Trophoblast cell (in vitro differentiated cells and primary cell): Measurements from ENCODE around the gene TNFRSF4.
"Not testable (repeated sequence)": the region's sequence is repeated elsewhere in the genome, so short reads cannot be mapped to it uniquely, and the experiment has no call there.

Experiments used
- DNase-seq, 2 donors: peaks; one replicate each; pipeline ENCODE4 v3.0.0-alpha.2; 2016
- H2AFZ ChIP-seq: 2 replicates; pipeline ENCODE4 v1.6.1; 2013; ENCODE audit warnings: low read length, moderate library complexity, mild to moderate bottlenecking; ENCODE audit not compliant: insufficient read depth, poor library complexity
- H2AK5ac ChIP-seq: 2 replicates; pipeline ENCODE4 v1.6.1; 2013; ENCODE audit warnings: mild to moderate bottlenecking, low read length
- H2BK120ac ChIP-seq: 2 replicates; pipeline ENCODE4 v1.6.1; 2013; ENCODE audit warnings: low read length, mild to moderate bottlenecking, moderate library complexity; ENCODE audit not compliant: insufficient read depth, poor library complexity
- H2BK12ac ChIP-seq: 2 replicates; pipeline ENCODE4 v1.6.1; 2013; ENCODE audit warnings: mild to moderate bottlenecking, low read length, moderate library complexity
- H2BK5ac ChIP-seq: 2 replicates; pipeline ENCODE4 v1.6.1; 2013; ENCODE audit warnings: low read length, low read depth, moderate library complexity, mild to moderate bottlenecking; ENCODE audit not compliant: poor library complexity
- H3K14ac ChIP-seq: 2 replicates; pipeline ENCODE4 v1.6.1; 2013; ENCODE audit warnings: mild to moderate bottlenecking, low read length
- H3K18ac ChIP-seq: 2 replicates; pipeline ENCODE4 v1.6.1; 2013; ENCODE audit warnings: mild to moderate bottlenecking, low read length
- H3K23ac ChIP-seq: 2 replicates; pipeline ENCODE4 v1.6.1; 2013; ENCODE audit warnings: low read length
- H3K27ac ChIP-seq: 2 replicates; pipeline ENCODE4 v1.5.1; 2013; ENCODE audit warnings: low read depth, mild to moderate bottlenecking, inconsistent platforms, low read length, moderate library complexity
- H3K27me3 ChIP-seq: 2 replicates; pipeline ENCODE4 v1.6.1; 2013; ENCODE audit warnings: inconsistent platforms, mild to moderate bottlenecking, low read length, moderate library complexity; ENCODE audit not compliant: insufficient read depth
- H3K36me3 ChIP-seq, 2 experiments: 1 replicate in 1 of 2; 2 replicates in 1 of 2; pipeline ENCODE4 v1.6.1; 2013; ENCODE audit warnings: low read length in 2 of 2, mild to moderate bottlenecking in 2 of 2, moderate library complexity in 1 of 2; ENCODE audit not compliant: insufficient read depth in 2 of 2, control insufficient read depth in 1 of 2
- H3K4ac ChIP-seq: 2 replicates; pipeline ENCODE4 v1.6.1; 2013; ENCODE audit warnings: low read depth, mild to moderate bottlenecking, low read length, moderate library complexity
- H3K4me1 ChIP-seq, 2 experiments: 1 replicate in 1 of 2; 2 replicates in 1 of 2; pipeline ENCODE4 v1.6.1; 2013; ENCODE audit warnings: low read length in 2 of 2, mild to moderate bottlenecking in 2 of 2, moderate library complexity in 1 of 2; ENCODE audit not compliant: insufficient read depth in 2 of 2, control insufficient read depth in 1 of 2
- H3K4me2 ChIP-seq: 2 replicates; pipeline ENCODE4 v1.6.1; 2013; ENCODE audit warnings: inconsistent platforms, mild to moderate bottlenecking, low read length, moderate library complexity
- H3K4me3 ChIP-seq: 2 replicates; pipeline ENCODE4 v1.5.1; 2013; ENCODE audit warnings: mild to moderate bottlenecking, low read depth, low read length, inconsistent platforms
- H3K79me1 ChIP-seq: one replicate; pipeline ENCODE4 v1.6.1; 2013; ENCODE audit warnings: low read length
- H3K79me2 ChIP-seq: 2 replicates; pipeline ENCODE4 v1.6.1; 2013; ENCODE audit warnings: low read length, mild to moderate bottlenecking; ENCODE audit not compliant: control insufficient read depth, insufficient read depth, poor library complexity
- H3K9ac ChIP-seq: 2 replicates; pipeline ENCODE4 v1.6.1; 2013; ENCODE audit warnings: mild to moderate bottlenecking, low read length
- H3K9me3 ChIP-seq: 2 replicates; pipeline ENCODE4 v1.6.1; 2013; ENCODE audit warnings: low read depth, mild to moderate bottlenecking, control low read depth, inconsistent platforms, low read length; ENCODE audit not compliant: insufficient read depth
- H4K12ac ChIP-seq: 2 replicates; pipeline ENCODE4 v1.6.1; 2013; ENCODE audit warnings: low read depth, mild to moderate bottlenecking, low read length, moderate library complexity
- H4K8ac ChIP-seq: 2 replicates; pipeline ENCODE4 v1.6.1; 2013; ENCODE audit warnings: low read depth, mild to moderate bottlenecking, low read length, moderate library complexity
- H4K91ac ChIP-seq: one replicate; pipeline ENCODE4 v1.6.1; 2013; ENCODE audit warnings: low read depth, mild to moderate bottlenecking, low read length, moderate library complexity
- WGBS: extraction: QIAGEN DNeasy Blood & Tissue Kit; methylation state at CpG from one replicate; pipeline ENCODE4 v1.1.7; 2013; ENCODE audit warnings: missing lambda C conversion rate; ENCODE audit not compliant: insufficient read length, insufficient coverage; ENCODE audit errors: extremely low coverage; 5-methylcytosine and 5-hydroxymethylcytosine counted together

The TNFRSF4 gene

DNA sequence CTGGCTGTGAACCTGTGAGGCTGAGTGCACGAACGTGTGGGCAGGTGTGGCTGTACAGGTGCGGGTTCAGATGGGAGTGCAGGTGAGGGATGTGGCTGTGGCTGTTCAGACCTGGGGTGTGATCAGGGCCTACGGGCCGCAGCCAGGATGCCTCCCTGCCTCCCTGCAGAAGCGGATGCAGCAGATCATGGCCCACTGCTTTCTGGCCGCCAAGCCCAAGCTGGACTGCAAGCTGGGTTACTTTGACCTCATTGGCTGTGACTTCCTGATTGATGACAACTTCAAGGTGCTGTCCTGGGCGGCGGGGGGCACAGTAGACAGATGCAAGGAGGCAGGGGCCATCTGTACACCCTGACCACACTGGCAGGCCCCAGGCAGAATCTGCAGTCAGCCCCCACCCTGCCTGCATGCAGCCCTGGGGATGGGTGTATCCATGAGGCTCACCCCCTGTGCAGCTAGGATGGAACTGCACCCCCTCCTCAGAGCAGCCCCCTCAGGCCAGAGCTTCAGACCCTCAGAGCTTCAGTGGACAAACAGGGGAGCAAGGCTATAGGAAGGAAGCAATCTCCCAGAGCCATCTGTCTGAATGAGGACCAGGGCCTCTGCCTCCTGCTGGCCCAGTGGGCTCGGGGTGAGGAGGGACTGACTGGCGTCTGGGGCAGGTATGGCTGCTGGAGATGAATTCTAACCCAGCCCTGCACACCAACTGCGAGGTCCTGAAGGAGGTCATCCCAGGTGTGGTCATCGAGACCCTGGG, 17.3 kb downstream of the TNFRSF4 start:
- no peak overlapping the region for H3K4me3 ChIP-seq
- peaks cover 0 to 3% of the 10 kb centered on the region in 2 experiments for H3K4me1 ChIP-seq
- H3K9ac ChIP-seq = no peak overlapping the region
- no peaks in the 10 kb centered on the region for H3K36me3 ChIP-seq
- no peak overlapping the region for H3K4me2 ChIP-seq
- no peak overlapping the region for H3K14ac ChIP-seq
- H4K12ac ChIP-seq = no peak overlapping the region
- H3K18ac ChIP-seq = no peak overlapping the region
- H3K27ac ChIP-seq = no peak overlapping the region
- H2BK5ac ChIP-seq = no peak overlapping the region
- H2AFZ ChIP-seq = no peak overlapping the region
- WGBS = no CpG with 5 or more reads among the region's 13 CpGs
- no peak overlapping the region for H2AK5ac ChIP-seq
- peaks cover 1% of the 10 kb centered on the region for H3K79me1 ChIP-seq
- H4K8ac ChIP-seq = no peak overlapping the region
- H3K4ac ChIP-seq = no peak overlapping the region
- H3K9me3 ChIP-seq = peaks cover 14% of the 10 kb centered on the region
- H3K23ac ChIP-seq = no peak overlapping the region
- no peaks in the 10 kb centered on the region for H3K79me2 ChIP-seq
- no peak overlapping the region for H2BK12ac ChIP-seq
- H4K91ac ChIP-seq = no peak overlapping the region
- H3K27me3 ChIP-seq = peaks cover 14% of the 10 kb centered on the region
- no peak overlapping the region for H2BK120ac ChIP-seq
- no peak for DNase-seq

DNA sequence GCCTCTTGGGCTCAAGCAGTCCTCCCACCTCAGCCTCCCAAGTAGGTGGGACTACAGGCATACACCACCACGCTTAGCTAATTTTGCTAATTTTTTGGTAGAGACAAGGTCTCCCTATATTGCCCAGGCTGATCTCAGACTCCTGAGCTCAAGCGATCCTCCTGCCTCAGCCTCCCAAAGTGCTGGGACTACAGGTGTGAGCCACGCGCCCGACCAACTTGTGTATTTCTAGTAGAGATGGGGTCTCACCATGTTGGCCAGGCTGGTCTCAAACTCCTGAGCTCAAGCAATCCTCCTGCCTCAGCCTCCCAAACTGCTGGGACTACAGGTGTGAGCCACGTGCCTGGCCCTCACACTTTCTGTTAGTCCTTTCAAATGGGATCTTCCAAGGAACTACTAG, 18.2 kb downstream of the TNFRSF4 start:
- not testable (repeated sequence) for H3K79me1 ChIP-seq, H3K36me3 ChIP-seq, H3K23ac ChIP-seq, H3K9ac ChIP-seq, H4K12ac ChIP-seq, H2AK5ac ChIP-seq, H3K4ac ChIP-seq, H3K4me3 ChIP-seq, H4K91ac ChIP-seq, H2BK12ac ChIP-seq, H3K79me2 ChIP-seq, H2BK5ac ChIP-seq, H3K4me1 ChIP-seq, H3K27ac ChIP-seq, H3K14ac ChIP-seq, DNase-seq, H3K27me3 ChIP-seq, H2BK120ac ChIP-seq, H3K18ac ChIP-seq, H3K4me2 ChIP-seq, H2AFZ ChIP-seq, H4K8ac ChIP-seq
- no CpG with 5 or more reads among the region's 6 CpGs for WGBS
- peaks cover 16% of the 10 kb centered on the region for H3K9me3 ChIP-seq

DNA sequence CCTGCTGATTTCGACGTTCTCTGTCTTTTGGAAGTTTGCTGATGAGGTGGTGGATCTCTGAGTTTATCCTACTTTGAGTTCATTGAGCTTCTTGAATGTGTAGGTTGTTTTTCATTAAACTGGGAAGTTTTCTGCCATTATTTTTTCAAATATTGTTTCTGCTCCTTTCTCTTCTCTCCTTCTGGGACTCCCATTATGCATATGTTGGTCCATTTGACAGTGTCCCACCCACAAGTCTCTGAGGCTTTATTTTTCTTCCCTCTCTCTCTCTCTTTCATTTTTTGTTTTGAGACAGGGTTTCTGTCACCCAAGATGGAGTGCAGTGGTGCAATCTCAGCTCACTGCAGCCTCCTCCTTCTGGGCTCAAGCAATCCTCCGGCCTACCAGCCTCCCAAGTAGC, 19.2 kb downstream of the TNFRSF4 start:
- WGBS = no CpG with 5 or more reads among the region's 3 CpGs
- H3K79me2 ChIP-seq = no peaks in the 10 kb centered on the region

DNA sequence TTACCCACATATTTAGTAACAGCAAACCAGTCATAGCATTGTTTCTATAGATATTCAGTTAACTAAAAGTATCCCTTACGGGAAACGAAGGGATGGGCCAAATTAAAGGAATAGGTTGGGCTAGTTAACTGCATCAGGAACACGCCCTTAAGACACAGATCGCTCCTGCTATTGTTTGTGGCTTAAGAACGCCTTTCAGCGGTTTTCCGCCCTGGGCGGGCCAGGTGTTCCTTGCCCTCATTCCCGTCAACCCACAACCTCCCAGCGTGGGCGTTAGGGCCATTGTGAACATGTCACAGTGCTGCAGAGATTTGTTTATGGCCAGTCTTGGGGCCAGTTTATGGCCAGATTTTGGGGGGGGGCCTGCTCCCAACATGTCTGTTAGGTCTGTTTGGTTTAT, 22.2 kb downstream of the TNFRSF4 start:
- H2AK5ac ChIP-seq = no peak overlapping the region
- H3K4ac ChIP-seq = no peak overlapping the region
- no peak overlapping the region for H2BK120ac ChIP-seq
- H3K27ac ChIP-seq = no peak overlapping the region
- H2BK12ac ChIP-seq = no peak overlapping the region
- no peak overlapping the region for H2AFZ ChIP-seq
- H3K79me1 ChIP-seq = no peaks in the 10 kb centered on the region
- H3K23ac ChIP-seq = no peak overlapping the region
- WGBS = no CpG with 5 or more reads among the region's 11 CpGs
- no peak overlapping the region for H4K12ac ChIP-seq
- no peak overlapping the region for H3K18ac ChIP-seq
- no peaks in the 10 kb centered on the region for H3K79me2 ChIP-seq
- no peaks in the 10 kb centered on the region for H3K27me3 ChIP-seq
- H3K4me1 ChIP-seq = no peaks in the 10 kb centered on the region
- no peak overlapping the region for H3K4me3 ChIP-seq
- H3K14ac ChIP-seq = no peak overlapping the region
- H3K9ac ChIP-seq = no peak overlapping the region
- peaks cover 10% of the 10 kb centered on the region for H3K9me3 ChIP-seq
- no peak overlapping the region for H3K4me2 ChIP-seq
- H3K36me3 ChIP-seq = no peaks in the 10 kb centered on the region
- no peak overlapping the region for H4K8ac ChIP-seq
- no peak overlapping the region for H2BK5ac ChIP-seq
- no peak for DNase-seq
- no peak overlapping the region for H4K91ac ChIP-seq

More for the DNA sequence above, 19.2 kb downstream of the TNFRSF4 start:
- Histone ChIP-seq H3K36me3 (no peaks in the 10 kb centered on the region), H3K27me3 (no peaks in the 10 kb centered on the region), H3K14ac (no peak overlapping the region), H2AK5ac (no peak overlapping the region), H4K12ac (no peak overlapping the region), H3K4ac (no peak overlapping the region), H4K91ac (no peak overlapping the region), H3K23ac (no peak overlapping the region), H3K4me1 (no peaks in the 10 kb centered on the region), H2AFZ (no peak overlapping the region), H3K27ac (no peak overlapping the region), H4K8ac (no peak overlapping the region), H3K4me2 (no peak overlapping the region), H3K4me3 (no peak overlapping the region), H3K18ac (no peak overlapping the region), H2BK120ac (no peak overlapping the region), H3K79me1 (no peaks in the 10 kb centered on the region), H2BK12ac (no peak overlapping the region), H3K9me3 (peaks cover 14% of the 10 kb centered on the region), H2BK5ac (no peak overlapping the region), H3K9ac (no peak overlapping the region)
- DNase-seq = no peak
